CD4-positive, alpha-beta T cell treated with Interferon gamma for 1 hour (primary cell): ENCODE measurements around the gene ASPHD2.
A peak's percentile ranks its signal among the peaks of the same experiment; 100 is the strongest.

Source experiments
- DNase-seq: peaks from one replicate; pipeline ENCODE4 v3.0.0-alpha.2; 2020

The ASPHD2 gene

DNA sequence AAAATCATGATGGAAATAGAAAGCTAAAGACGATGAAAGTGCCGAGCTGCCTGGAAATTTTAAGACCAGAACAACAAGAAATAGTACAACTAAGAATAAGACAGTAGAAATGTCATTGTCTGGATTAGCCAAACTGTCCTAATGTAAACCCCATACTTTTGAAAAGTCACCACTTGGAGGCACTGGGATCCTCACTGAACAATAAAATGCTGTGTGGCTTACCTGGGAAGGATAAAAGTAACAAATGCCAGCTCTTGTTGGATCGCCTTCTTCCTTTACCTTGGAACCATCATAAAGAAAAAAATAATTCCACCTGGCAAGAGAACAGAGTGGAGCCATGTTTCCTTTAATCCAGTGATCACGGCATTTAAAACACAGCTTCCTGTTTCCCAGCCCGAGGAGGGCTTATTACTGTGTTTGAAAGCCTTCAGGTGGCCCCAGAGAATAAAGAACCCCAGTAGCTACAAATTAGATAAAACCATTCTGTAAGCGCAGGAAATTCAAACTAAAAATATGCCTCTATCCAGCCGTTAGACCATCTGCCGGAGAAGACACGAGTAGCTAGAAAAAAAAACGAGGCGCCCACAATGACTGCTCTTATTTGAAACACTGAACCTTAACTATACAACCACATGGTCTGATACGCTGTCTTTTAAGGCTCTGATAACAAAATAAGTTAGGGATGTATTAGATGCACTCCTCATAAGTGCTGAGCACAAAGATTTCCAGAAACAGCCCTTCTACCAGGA, 50.2 kb downstream of the ASPHD2 start:
- DNase-seq = no peak

DNA sequence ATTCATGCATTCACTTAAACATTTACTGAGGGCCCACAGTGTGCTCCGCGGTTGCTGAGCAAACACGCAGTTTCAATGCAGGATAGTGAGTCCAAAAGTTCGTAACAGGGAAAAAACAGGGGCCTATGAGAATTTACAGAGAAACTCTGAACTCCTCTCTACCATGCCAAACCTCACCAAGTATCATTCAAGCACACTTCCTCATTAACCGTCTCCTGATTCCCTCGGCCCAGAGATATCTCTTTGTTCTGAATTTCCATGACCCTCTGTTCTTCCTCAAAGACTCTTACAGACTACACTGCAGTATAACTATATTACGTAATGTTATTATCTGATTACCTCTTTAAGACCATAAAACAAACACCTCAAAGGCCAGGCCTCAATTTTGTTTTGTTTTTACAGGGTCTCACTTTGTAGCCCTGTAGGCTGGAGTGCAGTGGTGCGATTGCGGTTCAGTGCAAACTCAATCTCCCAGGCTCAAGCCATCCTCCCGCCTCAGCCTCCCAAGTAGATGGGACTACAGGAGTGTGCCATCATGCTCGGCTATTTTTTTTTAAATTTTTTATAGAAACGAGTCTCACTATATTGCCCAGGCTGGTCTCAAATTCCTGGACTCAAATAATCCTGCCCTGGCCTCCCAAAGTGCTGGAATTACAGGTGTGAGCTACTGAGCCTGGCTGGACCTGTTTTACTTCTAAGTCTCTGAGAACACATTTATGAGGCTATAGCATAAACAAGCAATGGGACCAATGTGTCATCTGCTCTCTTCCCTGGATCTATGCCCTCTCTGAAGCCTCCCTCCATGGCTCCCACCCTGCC, 50.9 kb downstream of the ASPHD2 start:
- no peak for DNase-seq

DNA sequence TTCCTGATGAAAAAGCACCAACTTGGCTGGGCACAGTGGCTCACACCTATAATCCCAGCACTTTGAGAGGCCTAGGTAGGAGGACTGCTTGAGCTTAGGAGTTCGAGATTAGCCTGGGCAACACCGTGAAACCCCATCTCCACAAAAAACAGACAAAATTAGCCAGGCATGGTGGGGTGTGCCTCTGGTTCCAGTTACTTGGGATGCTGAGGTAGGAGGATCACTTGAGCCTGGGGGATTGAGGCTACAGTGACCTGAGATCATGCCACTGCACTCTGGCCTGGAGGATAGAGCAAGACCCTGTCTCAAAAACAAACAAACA, 51.5 kb downstream of the ASPHD2 start:
- no peak for DNase-seq

DNA sequence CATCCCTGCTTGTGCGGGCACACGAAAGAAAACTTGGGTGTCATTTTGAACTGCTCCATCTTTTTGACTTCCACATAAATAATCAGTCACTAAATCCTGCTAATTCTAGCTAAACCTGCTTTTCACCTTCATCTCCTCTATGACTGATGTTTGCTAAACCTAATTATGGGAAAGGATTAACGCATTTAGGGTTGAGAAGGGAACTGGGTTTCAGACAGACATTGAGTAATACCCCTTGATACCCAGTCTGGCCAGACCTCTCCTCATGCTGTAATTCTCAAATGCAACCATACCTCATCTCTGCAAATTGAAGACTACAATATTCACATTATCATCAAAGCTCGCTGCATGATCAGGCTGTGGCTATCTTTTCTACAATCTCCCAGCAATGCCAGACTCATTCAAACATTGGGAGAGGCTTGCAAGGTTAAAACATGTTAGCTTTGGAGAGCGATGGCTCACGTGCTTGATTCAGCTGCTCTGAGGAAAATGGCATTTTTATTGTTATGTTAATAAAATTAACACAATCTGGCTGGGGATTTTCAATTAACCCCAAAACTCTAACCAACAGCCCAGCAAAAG, 52.1 kb downstream of the ASPHD2 start:
- DNase-seq = no peak

DNA sequence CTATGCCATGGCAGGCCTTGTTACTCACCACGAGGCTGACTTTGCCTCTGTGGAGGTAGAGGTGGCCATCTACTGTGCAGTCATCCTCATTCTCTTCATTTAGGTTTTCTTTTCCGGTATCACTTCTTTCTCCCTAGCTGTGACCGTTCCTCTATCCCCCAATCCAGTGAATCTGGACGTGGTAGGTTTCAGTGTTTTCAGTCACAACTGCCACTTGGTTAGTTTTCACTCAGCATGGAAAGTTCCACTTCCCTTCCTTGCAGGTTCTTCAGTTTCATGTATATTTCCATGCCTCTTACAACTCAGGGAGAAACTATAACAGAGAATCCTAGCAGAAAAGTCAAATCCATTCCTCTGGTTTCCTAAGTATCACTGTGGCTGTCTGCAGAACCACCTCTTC, 52.6 kb downstream of the ASPHD2 start:
- DNase-seq = no peak

DNA sequence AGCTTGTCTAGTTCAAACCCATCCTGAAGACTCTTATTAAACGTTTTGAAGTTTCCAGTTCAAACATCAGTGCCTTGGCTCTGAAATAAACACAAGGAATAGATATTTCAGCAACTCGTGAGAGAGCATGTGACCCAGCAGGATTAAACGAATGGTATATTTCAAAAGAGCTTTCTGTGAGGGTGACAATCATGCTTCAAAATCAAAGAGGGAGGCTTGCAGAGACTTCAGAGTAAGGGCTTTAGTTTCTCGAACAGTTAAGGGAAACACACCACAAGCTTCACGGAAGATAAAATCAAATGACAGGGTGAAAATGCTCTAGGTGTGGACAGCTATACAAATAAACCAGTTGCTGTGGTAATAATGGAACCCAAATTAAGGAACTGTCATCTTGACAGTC, 53.1 kb downstream of the ASPHD2 start:
- no peak for DNase-seq

DNA sequence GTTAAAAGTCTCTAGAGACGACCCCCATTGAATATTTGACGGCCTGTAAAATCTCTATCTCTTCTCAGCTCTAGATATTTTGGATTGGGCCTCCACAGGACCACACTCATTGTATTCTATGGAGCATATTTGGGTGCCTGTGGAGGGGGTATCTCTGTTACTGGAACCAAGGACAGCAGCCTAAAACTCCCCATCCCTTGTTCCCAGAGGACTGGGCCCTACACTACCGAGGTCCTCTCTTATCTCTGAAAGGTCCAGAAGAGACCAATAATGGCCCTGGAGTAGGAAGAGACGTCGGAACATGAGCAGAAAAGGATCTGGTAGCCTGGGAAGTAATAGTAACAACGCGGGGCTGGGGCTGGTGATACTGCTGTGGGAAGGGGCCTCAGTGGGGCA, 54.0 kb downstream of the ASPHD2 start:
- DNase-seq = no peak

DNA sequence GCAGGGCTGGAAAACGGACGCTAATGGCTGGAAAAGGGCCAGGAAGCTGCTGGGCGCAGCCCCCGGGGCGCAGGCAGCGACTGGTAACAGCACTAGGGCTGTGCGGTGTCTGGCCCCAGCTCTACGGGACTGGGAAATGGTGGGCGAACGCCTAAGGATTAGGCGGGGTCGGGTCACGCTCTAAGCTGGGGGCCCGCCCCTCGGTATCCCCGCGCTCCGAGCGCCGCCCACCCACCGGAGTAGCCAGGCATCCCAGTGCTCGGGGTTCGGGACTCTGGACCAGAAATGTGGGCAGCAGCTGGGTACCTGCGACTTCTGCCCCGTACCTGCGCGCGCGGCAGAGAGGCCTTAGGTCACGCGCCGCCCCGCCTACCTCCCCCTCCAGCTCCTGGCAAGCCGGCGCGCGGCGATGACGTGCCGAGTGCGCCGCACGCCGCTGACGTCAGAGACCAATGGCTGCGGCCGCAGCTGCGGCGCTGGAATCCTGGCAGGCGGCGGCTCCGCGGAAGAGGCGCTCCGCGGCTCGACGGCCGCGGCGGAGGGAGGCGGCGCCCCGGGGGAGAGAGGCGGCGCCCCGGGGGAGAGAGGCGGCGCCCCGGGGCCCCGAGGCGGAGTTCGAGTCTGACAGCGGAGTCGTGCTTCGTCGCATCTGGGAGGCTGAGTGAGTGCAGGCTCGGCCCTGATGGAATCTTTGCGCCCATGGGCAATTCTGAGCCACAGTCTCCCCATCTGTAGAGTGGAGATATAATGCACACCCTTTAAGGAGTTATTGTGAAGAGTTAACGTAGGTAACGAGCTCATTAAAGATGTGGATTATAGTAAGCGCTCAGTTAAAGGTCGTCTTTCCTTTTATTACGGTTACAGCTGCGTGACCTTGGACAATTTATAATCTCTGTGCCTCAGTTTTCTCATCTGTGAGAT, 54.6 kb downstream of the ASPHD2 start, which contains the start of the genes HPS4 and SRRD:
Gene HPS4 (minus strand): TSS at position 345 of the 921 bp plus-strand sequence. CDS start 2,021 bp downstream, outside the sequence.
Gene SRRD (plus strand): TSS at position 439 of the 921 bp plus-strand sequence. CDS start 14 bp downstream, at position 453.
- DNase-seq = peak; percentile 93

DNA sequence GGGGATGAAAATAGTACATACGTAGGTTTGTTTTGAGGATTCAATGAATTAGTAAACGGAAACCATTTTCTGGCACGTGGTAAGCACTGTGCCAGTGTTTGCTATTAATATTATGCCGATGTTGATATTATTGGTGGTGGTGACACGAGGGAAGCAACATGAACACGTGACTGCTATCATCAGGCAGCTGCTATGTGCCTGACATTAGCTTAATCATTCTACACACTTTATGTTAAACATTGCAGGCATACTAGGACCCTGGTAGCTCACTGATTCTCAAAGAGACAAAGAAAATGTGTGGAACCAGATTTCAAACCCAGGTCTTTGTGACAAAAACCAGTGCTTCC, 55.3 kb downstream of the ASPHD2 start:
- DNase-seq = peak; percentile 8

DNA sequence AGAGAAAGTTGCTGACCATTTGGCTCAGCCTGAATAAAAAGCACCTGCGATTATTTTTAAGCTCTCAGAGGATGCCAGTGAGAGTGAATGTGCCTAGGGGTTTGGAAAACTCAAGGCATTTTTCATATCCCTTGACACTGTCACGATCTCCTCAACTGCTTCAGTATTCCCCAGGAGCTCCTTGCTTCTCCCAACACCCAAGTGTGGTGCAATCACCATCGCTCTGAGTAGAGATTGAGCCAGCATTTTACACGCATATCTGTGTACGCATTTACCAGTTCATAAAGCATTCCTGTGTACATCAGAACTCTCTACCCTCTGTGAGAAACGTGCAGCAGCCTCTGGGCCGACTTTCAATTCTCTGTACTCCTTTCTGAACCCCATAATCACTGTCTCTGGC, 56.0 kb downstream of the ASPHD2 start:
- no peak for DNase-seq

DNA sequence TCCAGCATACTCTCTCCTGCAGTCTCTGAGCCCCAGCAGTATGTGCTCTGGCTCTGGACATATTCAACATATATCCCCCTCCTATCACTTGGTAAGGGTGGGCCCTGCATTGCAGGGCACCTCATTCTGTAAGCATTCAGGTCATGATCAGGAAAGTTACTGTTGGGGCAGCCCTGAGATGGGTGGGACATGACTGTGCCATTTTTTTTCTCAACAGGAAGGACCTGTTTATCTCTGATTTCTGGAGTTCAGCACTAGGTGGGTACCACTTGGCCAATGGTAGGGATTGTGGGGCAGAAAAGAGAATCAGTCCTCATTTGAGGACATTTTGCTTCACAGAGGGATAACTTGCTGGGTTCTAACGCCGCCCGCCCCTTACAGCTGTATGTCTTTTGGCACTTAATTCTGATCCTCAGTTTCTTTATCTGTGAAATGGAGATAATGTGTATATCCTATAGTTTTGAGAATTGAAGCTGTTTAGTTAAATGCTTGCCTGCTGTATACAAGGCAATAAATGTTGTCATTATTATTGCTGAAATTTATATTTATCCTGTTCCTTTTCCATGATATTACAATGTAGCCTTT, 56.8 kb downstream of the ASPHD2 start:
- DNase-seq = no peak

DNA sequence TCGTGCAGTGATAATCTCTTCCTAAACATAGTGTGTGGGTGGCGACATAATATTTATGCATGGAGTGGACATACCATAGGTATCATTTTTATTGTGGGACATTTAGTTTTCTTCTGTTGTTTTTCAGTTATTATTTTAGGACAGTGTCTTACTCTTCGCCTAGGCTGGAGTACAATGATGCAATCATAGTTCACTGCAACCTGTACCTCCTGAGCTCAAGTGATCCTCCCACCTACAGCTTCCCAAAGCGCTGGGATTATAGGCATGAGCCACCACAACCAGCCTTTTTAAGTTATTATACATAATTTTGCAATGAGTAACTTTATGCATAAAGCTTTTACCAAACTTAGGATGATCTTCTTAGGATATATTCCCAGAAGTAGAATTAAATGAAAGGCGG, 57.3 kb downstream of the ASPHD2 start:
- DNase-seq = no peak

DNA sequence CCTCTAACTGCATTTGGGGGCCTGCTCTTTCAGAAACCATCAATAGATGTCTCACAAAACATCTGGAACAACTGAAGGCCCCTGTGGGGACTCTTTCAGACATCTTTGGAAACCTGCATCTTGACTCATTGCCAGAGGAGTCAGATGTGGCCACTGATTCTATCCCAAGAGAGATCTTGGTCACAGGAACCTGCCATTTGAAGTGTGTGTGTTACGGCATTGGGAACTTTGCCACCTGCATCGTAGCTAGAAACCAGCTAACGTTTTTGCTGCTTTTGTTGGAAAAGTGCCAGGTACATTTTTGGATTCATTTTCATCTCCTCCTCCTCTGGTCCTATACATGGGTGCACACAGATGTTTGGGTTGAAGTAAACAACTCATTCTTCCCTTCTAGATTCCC, 58.9 kb downstream of the ASPHD2 start:
- no peak for DNase-seq

DNA sequence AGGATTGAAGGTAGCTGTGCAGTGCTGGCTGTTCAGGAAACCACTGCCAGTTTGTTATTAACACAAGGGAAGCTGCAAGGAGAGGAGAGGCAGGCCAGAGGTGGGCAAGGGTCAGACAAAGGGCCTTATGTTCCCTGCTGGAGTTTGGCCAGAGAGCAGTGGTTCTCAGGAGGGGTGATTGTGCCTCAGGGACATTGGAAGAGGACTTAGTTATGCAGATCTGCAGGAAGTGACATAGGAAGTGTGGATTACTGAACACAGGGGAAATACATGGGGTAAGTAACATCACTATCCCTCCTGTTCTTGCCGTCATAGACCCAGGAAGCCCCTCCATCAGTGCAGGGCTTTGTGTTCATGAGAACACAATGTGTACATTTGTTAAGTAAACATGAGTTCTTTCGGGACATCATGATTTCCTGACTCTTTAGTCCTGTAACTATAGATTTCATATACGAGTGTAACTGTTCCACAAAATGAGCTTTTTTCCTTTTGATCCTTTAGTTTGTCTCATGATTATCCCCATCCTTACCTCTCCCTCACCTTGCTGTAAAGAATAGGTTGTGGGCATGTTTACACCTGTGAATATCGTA, 60.5 kb downstream of the ASPHD2 start:
- no peak for DNase-seq

DNA sequence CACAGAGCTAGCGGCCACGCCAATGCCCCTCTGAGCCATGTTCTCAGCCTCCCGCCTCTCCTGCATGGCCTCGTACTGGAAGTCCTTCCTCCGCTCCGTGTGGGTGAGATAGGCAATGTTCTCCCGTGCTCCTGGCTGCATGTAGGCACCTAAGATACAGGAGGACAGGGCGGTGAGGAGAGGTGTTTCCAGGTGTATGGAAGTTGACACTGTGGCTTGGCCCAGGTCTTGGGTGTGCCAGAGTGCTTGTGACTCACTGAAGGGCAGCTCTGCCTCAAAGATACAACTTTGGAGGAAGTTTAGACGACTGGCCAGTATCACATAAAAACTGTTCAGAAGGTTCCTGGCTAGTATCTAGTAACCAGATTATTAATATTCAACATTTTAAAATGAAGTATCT, 63.2 kb downstream of the ASPHD2 start:
- DNase-seq = no peak

DNA sequence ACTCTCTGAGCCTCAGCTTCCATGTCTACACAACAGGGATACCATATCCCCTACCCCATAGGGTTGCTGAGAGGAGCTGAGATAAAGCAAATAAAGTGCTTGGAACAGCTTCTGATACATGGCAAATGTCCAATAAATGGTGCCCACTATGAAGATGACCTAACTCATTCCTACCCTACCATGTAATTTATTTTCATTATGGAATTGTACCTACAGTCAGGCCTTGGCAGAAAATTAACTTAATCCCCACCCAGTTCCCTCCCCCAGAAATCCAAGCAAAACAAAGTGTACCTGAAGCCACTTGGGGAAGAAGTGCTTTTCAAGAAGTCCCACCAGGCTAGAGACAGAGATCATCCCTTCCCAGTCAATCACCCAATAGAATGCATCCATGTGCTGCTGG, 65.4 kb downstream of the ASPHD2 start:
- DNase-seq = no peak
